Prostate gland (tissue), 2 donors: ENCODE results near the gene GPR155.

Source experiments
- POLR2A ChIP-seq: fragments of 450-650 bp; IDR thresholded peaks from one replicate; pipeline ENCODE4 v1.6.1; 2016; ENCODE audit warnings: antibody characterized with exemption, mild to moderate bottlenecking
- POLR2AphosphoS5 ChIP-seq: sonication (generic); formaldehyde crosslinking; IDR thresholded peaks from one replicate; pipeline ENCODE4 v1.6.1; 2017; ENCODE audit warnings: antibody characterized with exemption
- TF ChIP-seq, protein P1 (sequence below), 4 experiments: fragments of 200-600 bp in 2 of 4; fragments of 450-650 bp in 2 of 4; sonication (generic) in 2 of 4; IDR thresholded peaks; 1 replicate in 3 of 4; 2 replicates in 1 of 4; pipeline ENCODE4 v1.5.1; 2016 to 2019; ENCODE audit warnings: antibody characterized with exemption in 4 of 4, mild to moderate bottlenecking in 2 of 4, moderate library complexity in 2 of 4

- TF ChIP-seq POLR2AphosphoS5 (peak; percentile 7), POLR2A (no peak)
- TF ChIP-seq, protein P1, sequence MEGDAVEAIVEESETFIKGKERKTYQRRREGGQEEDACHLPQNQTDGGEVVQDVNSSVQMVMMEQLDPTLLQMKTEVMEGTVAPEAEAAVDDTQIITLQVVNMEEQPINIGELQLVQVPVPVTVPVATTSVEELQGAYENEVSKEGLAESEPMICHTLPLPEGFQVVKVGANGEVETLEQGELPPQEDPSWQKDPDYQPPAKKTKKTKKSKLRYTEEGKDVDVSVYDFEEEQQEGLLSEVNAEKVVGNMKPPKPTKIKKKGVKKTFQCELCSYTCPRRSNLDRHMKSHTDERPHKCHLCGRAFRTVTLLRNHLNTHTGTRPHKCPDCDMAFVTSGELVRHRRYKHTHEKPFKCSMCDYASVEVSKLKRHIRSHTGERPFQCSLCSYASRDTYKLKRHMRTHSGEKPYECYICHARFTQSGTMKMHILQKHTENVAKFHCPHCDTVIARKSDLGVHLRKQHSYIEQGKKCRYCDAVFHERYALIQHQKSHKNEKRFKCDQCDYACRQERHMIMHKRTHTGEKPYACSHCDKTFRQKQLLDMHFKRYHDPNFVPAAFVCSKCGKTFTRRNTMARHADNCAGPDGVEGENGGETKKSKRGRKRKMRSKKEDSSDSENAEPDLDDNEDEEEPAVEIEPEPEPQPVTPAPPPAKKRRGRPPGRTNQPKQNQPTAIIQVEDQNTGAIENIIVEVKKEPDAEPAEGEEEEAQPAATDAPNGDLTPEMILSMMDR (IDR thresholded peaks at IDR 0.05) = no peak
Observed at GRCh38 chr2:174495365-174496012, 8.7 kb upstream of the GPR155 start.
